Activated CD4-positive, alpha-beta T cell treated with anti-CD3 and anti-CD28 coated beads for 1 hour (primary cell): ENCODE results near the gene C1QC.

ENCODE experiments used
- DNase-seq: peaks from one replicate; pipeline ENCODE4 v3.0.0-alpha.2; 2020

Gene C1QC

DNA sequence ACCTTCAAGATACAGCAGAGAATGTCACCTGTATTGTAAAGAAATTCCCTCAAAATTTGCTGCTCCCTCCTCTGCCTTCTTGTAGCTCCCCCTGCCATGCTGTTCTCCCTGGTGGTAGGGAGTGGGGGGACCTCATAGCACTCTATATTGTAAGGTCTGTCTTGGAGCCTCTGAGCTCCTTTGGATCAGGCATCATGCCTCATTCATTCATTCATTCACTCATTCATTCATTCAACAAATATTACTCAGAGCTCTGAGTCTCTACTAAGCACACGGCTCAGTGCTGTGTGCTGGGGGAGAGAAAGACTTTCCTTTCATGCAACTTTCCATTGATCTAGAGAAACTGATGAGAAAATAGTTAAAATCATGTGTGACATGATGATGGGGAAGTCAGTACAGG lies 40.1 kb downstream of the C1QC start:
- DNase-seq = no peak

DNA sequence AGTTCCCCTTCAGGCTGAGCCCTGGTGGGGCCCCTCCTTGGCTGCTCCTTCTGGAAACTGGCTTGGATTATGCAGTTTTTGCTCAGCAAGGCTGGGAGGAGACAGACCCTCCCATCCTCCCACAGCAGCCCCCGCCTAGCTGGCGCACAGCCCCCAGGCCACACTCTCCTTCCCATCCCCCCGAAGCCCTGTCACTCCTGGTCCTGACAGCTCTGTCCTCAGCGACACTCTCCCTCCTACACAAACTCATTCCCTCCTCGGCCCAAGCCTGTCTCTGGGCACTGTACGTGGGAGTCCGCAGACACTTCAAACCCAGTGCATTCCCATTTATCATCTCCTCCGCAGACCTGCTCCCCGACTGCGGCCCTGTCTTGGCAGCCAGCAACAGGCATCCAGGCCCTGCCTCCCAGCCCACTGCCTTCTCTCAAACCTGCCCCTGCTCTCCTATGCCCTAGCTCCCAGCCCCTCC lies 42.2 kb downstream of the C1QC start:
- no peak for DNase-seq

DNA sequence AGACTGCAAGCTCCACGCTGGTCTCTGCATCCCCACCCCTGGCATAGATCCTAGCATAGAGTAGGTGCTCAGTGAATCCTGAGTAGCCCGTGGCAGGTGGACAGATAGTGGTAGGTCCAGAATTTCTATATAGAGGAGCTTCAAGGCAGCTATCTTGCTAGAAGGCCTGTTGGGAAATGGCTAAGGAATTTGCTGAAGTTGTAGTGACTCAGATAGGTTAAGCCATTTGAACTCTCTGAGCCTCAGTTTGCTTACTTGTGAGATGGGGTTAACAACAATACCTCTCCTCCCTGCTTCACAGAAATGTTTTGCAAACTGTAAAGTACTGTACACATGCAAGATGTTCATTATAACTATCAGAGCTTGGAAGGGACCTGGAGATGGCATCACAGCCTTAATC lies 43.8 kb downstream of the C1QC start:
- DNase-seq = no peak

DNA sequence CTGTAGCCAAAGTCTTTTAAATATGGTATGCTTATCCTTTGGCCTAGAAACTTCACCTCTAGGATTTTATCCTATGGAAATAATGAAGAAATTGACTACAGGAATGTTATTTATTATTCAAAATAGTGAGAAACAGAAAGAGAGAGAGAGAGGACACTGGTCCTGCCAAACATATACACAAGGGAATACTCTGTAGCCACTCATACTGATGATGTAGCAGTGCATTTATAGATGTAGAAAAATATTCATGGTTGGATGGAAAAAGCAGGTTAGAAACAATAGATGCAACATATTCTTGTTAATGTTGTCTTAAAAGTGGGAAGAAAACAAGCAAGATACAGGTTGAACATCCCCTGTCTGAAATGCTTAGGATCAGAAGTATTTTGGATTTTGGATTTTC lies 45.0 kb downstream of the C1QC start:
- no peak for DNase-seq

DNA sequence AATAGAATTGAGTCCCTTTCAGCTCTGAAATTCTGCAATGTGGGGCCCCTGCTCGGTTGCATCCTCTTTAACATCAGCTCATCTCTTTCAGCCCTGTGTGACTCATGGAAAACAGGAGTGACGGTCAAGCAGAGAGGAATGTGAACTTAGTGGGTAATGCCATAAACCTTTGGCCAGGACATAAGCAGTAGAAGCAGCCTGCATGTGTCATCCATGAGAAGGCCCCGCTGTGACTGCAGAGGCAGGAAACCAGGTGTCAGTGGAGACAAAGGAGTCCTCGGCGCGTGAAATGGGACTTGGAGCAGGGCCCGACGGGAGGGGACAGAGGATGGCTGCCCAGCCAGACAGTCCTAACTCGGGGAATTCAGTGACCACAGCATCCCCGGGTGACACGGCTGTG lies 46.1 kb downstream of the C1QC start:
- no peak for DNase-seq

DNA sequence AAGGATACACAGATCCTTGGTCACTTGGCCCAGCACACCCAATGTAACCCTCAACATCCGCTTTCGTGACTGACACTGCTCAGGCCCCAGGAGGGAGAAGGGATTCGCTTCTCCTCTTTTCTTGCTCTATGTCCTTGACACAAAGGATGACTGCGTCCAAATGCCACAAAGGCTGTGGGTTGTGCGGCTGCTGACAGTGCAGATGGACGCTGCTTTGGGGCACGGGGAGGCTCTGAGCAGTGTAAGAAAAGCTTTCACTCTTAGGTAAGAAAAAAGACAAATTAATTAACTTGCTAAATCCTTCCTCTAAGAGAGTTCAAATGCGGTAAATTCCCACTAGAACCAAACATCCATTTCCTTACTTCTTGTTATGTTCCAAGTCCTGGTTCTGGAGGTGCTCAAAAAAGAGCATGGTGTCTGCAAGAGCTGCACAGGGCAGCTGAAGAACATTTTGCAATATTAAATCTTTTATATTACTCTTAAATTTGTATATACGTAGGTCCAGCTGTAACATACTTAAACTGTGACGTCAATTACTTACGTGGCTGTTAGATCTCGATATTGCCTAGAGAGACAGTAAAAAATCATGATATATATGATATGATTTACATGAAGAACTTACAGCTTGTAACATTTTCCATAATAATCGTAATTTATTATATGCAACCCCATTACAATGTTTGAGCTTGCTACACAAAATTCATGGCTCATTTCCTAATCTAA lies 47.8 kb downstream of the C1QC start:
- no peak for DNase-seq

DNA sequence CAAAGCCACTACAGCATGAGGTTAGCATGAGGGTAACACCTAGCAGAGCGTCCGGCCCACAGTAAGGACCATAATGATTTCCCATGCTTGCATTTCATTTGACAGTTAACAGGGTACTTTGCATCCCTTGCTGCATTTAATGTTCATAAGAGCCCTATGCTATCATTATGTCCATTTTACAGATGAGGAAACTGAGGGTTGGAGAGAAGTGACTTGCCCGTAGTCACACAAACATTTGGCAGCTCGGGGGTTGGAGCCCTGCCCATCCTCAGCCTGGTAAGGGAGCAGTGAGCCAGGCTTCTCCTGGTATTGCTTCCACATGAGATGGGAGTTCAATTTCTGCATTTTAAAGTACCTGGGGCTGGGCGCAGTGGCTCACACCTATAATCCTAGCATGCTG lies 50.7 kb downstream of the C1QC start:
- DNase-seq = no peak

DNA sequence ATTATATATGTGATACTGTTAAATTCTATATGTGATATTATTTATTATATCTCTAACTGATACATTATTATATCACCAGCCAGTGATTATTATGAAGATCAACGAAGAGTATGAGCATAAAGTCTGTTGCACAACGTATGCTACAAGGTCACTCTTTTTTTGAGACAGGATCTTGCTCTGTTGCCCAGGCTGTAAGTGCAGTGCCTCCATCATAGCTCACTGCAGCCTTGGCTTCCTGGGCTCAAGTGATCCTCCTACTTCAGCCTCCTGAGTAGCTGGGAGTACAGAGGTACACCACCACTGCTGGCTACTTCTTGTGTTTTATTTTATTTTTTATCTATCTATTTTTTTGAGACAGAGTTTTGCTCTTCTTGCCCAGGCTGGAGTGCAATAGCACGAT lies 53.2 kb downstream of the C1QC start:
- DNase-seq = no peak
